HCT116 (cell line): Measurements from ENCODE around the gene ANAPC5. TPM values are rescaled to one million over a fixed set of nuclear protein-coding genes. Genes with fewer than 3 reads are reported as not detected.

ENCODE experiments used
- ATAC-seq: fragments of 200-7000 bp; cut with Tn5 transposase; 2 replicates; pipeline ENCODE4 v1.9.1; 2020; ENCODE audit warnings: mild to moderate bottlenecking, moderate library complexity
- BruUV-seq: library from RNA; stranded (reverse); fragments of 400-500 nt; replicated peaks from 2 replicates; lab custom pipeline; 2021; lab: Mats Ljungman, UMichigan
- CTCF ChIA-PET: fragments of 300-600 bp; sonication (Branson Sonifier 250); formaldehyde crosslinking; loops from one replicate; lab custom pipeline; 2021; ENCODE audit warnings: antibody characterized with exemption; lab: Charles Lee
- POLR2A ChIA-PET: fragments of 300-600, 350-600 bp; sonication (Branson Sonifier 250); formaldehyde crosslinking; loops from one replicate; lab custom pipeline; 2021; ENCODE audit warnings: antibody characterized with exemption; lab: Charles Lee
- RAD21 ChIA-PET, 2 experiments: fragments of 300-600 bp; sonication (Branson Sonifier 250); formaldehyde crosslinking; loops; one replicate each; lab custom pipeline; 2023; ENCODE audit warnings: low total read pairs in 2 of 2; ENCODE audit not compliant: uncharacterized antibody in 2 of 2, unreplicated experiment in 2 of 2, low non-redundant PET in 1 of 2; lab: Charles Lee
- DNase-seq: peaks from one replicate; pipeline ENCODE4 v3.0.0-alpha.2; 2010; ENCODE audit warnings: low read depth, low spot score
- H2AFZ ChIP-seq: fragments of 200-600 bp; shearing (Covaris generic), sonication (generic); 2 replicates; pipeline ENCODE4 v1.6.1; 2017; ENCODE audit warnings: low read depth, mixed run types, mixed read lengths, antibody characterized with exemption, low read length; ENCODE audit not compliant: poor library complexity, severe bottlenecking
- H3K27ac ChIP-seq: 2 replicates; pipeline ENCODE4 v1.5.1; 2012; ENCODE audit warnings: low read depth, low read length
- H3K27me3 ChIP-seq: fragments of 200-600 bp; sonication (generic); 2 replicates; pipeline ENCODE4 v1.6.1; 2016; ENCODE audit warnings: mixed run types, low read length, mixed read lengths; ENCODE audit not compliant: insufficient read depth
- H3K36me3 ChIP-seq, 2 experiments: fragments of 200-500 bp in 1 of 2; fragments of 200-600 bp in 1 of 2; sonication (Bioruptor generic) in 1 of 2; sonication (generic) in 1 of 2; 2 replicates each; pipeline versions ENCODE4 v1.5.1 to v1.6.1; 2014 to 2016; ENCODE audit warnings: low read length in 2 of 2, inconsistent platforms in 1 of 2, mixed read lengths in 1 of 2, mixed run types in 1 of 2; ENCODE audit not compliant: insufficient read depth in 2 of 2, control insufficient read depth in 1 of 2
- H3K4me1 ChIP-seq, 2 experiments: fragments of 200-600 bp in 1 of 2; sonication (generic) in 1 of 2; 2 replicates each; pipeline versions ENCODE4 v1.5.1 to v1.6.1; 2012 to 2017; ENCODE audit warnings: low read length in 2 of 2, inconsistent platforms in 1 of 2, mild to moderate bottlenecking in 1 of 2, mixed read lengths in 1 of 2, mixed run types in 1 of 2, moderate library complexity in 1 of 2; ENCODE audit not compliant: insufficient read depth in 2 of 2, control insufficient read depth in 1 of 2
- H3K4me2 ChIP-seq: fragments of 200-600 bp; sonication (generic); 2 replicates; pipeline ENCODE4 v1.6.1; 2017; ENCODE audit warnings: mixed run types, low read length, mixed read lengths
- H3K4me3 ChIP-seq, 2 experiments: fragments of 200-600 bp in 1 of 2; sonication (generic) in 1 of 2; replicated peaks in 1 of 2; 2 replicates each; pipeline ENCODE4 v1.5.1; 2011 to 2016; ENCODE audit warnings: low read length in 2 of 2, control low read depth in 1 of 2, low read depth in 1 of 2, mild to moderate bottlenecking in 1 of 2, mixed read lengths in 1 of 2, mixed run types in 1 of 2
- H3K79me2 ChIP-seq: fragments of 200-600 bp; sonication (generic); 2 replicates; pipeline ENCODE4 v1.6.1; 2017; ENCODE audit warnings: mild to moderate bottlenecking, mixed run types, low read length, moderate library complexity, mixed read lengths; ENCODE audit not compliant: insufficient read depth
- H3K9ac ChIP-seq: fragments of 200-600 bp; sonication (generic); 2 replicates; pipeline ENCODE4 v1.6.1; 2016; ENCODE audit warnings: low read length, mixed read lengths
- H3K9me2 ChIP-seq: fragments of 200-600 bp; sonication (generic), shearing (Covaris generic); 2 replicates; pipeline ENCODE4 v1.6.1; 2017; ENCODE audit warnings: mixed run types, mild to moderate bottlenecking, moderate library complexity; ENCODE audit not compliant: insufficient read depth
- H3K9me3 ChIP-seq, 2 experiments: fragments of 200-500 bp in 1 of 2; fragments of 200-600 bp in 1 of 2; sonication (Bioruptor generic) in 1 of 2; sonication (generic) in 1 of 2; 2 replicates each; pipeline ENCODE4 v1.6.1; 2014 to 2017; ENCODE audit warnings: low read length in 2 of 2, mixed read lengths in 2 of 2, inconsistent platforms in 1 of 2, low read depth in 1 of 2, mild to moderate bottlenecking in 1 of 2, mixed run types in 1 of 2, moderate library complexity in 1 of 2; ENCODE audit not compliant: control insufficient read depth in 1 of 2, insufficient read depth in 1 of 2
- H4K20me1 ChIP-seq: fragments of 200-600 bp; sonication (generic), shearing (Covaris generic); 2 replicates; pipeline ENCODE4 v1.6.1; 2017; ENCODE audit warnings: mixed run types, mild to moderate bottlenecking, moderate library complexity; ENCODE audit not compliant: insufficient read depth
- CBX3 ChIP-seq: IDR thresholded peaks from 2 replicates; pipeline ENCODE4 v1.6.1; 2012; ENCODE audit warnings: low read depth
- CEBPB ChIP-seq: IDR thresholded peaks from 2 replicates; pipeline ENCODE4 v1.6.1; 2012; ENCODE audit warnings: low read depth
- EZH2 ChIP-seq: fragments of 200-600 bp; sonication (generic); IDR thresholded peaks from 2 replicates; pipeline ENCODE4 v1.6.1; 2017; ENCODE audit warnings: antibody characterized with exemption, mixed run types
- EZH2phosphoT487 ChIP-seq: fragments of 200-600 bp; IDR thresholded peaks from 2 replicates; pipeline ENCODE4 v1.6.1; 2018; ENCODE audit warnings: antibody characterized with exemption, borderline replicate concordance
- FOSL1 ChIP-seq: IDR thresholded peaks from 2 replicates; pipeline ENCODE4 v1.6.1; 2012; ENCODE audit warnings: low read depth
- JUND ChIP-seq: IDR thresholded peaks from 2 replicates; pipeline ENCODE4 v1.6.1; 2012
- MAX ChIP-seq: IDR thresholded peaks from 2 replicates; pipeline ENCODE4 v1.6.1; 2012
- POLR2AphosphoS5 ChIP-seq: IDR thresholded peaks from 2 replicates; pipeline ENCODE4 v1.6.1; 2011; ENCODE audit warnings: mild to moderate bottlenecking, low read depth, low read length, moderate library complexity
- SP1 ChIP-seq: IDR thresholded peaks from 2 replicates; pipeline ENCODE4 v1.6.1; 2012; ENCODE audit warnings: low read depth
- SRF ChIP-seq: IDR thresholded peaks from 2 replicates; pipeline ENCODE4 v1.6.1; 2012; ENCODE audit warnings: low read depth
- TCF7L2 ChIP-seq: IDR thresholded peaks from 2 replicates; pipeline ENCODE4 v1.7.0; 2011; ENCODE audit warnings: borderline replicate concordance, inconsistent platforms; ENCODE audit not compliant: insufficient read depth, insufficient read length; ENCODE audit errors: extremely low read depth
- intact Hi-C: fragments of 100-400 bp; cut with micrococcal nuclease; formaldehyde crosslinking; loops from 2 replicates; pipeline ENCODE4 v1.10.0; 2022
- total RNA-seq: library from RNA; stranded (reverse); gene quantifications from one replicate; pipeline ENCODE4 v1.2.1, GENCODE V29; 2021; ENCODE audit not compliant: unreplicated experiment
- TF ChIP-seq, protein P1 (sequence below): IDR thresholded peaks from 2 replicates; pipeline ENCODE4 v1.6.1; 2012; ENCODE audit warnings: low read depth

The ANAPC5 gene
- total RNA-seq, 1 experiment from 2014 or later: 112 TPM

DNA sequence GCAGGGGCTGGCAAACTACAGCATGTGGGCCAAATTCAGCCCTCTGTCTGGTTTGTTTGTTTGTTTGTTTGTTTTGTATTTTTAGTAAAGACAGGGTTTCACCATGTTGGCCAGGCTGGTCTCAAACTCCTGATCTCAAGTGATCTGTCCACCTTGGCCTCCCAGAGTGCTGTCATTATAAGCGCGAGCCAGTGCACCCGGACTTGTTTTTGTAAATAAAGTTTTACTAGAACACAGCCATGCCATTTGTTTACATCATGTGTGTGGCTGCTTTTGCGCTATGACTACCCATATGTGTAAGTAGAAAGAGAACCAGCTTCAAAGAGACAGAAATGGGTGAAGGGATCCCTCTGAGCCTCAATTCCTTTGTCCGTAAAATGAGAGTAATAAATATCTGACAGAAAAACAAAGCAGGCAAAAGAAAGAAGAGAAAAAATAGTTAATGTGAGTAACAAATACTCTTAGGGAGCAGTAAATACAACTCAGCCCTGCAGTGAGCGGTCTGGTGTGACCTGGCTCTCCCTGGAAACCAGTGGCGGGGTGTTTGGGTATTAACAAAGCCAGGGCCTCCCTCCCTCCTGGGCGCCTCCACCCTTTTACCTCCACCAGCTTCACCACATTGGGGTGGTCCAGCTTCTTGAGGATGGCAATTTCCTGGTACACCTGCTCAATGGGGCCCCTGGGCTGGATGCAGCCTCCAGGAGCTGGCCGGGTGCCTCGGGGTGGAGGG lies 88.8 kb downstream of the ANAPC5 start:
- Histone ChIP-seq H3K36me3 (peaks cover 21 to 25% of the 10 kb centered on the region in 2 experiments; a peak in 3 of 4 replicates), H2AFZ (no peak overlapping the region), H3K9me3 (no peaks in the 10 kb centered on the region), H3K4me3 (no peak overlapping the region), H3K4me1 (no peaks in the 10 kb centered on the region), H3K9me2 (no peaks in the 10 kb centered on the region), H3K27ac (no peak overlapping the region), H4K20me1 (no peaks in the 10 kb centered on the region), H3K27me3 (no peaks in the 10 kb centered on the region), H3K9ac (no peak overlapping the region), H3K4me2 (no peak overlapping the region), H3K79me2 (no peaks in the 10 kb centered on the region)
- DNase-seq (no peak), ATAC-seq (no peak)
- ChIA-PET POLR2A (no interaction called here), RAD21 (no interaction called here), CTCF (no interaction called here)
- BruUV-seq: no TSS peak
- intact Hi-C loops: no loop called here
- TF ChIP-seq CEBPB (no peak), SRF (no peak), POLR2AphosphoS5 (no peak), JUND (no peak), MAX (no peak), SP1 (no peak), EZH2 (no peak), TCF7L2 (no peak), EZH2phosphoT487 (no peak), CBX3 (no peak), FOSL1 (no peak)
- TF ChIP-seq, protein P1, sequence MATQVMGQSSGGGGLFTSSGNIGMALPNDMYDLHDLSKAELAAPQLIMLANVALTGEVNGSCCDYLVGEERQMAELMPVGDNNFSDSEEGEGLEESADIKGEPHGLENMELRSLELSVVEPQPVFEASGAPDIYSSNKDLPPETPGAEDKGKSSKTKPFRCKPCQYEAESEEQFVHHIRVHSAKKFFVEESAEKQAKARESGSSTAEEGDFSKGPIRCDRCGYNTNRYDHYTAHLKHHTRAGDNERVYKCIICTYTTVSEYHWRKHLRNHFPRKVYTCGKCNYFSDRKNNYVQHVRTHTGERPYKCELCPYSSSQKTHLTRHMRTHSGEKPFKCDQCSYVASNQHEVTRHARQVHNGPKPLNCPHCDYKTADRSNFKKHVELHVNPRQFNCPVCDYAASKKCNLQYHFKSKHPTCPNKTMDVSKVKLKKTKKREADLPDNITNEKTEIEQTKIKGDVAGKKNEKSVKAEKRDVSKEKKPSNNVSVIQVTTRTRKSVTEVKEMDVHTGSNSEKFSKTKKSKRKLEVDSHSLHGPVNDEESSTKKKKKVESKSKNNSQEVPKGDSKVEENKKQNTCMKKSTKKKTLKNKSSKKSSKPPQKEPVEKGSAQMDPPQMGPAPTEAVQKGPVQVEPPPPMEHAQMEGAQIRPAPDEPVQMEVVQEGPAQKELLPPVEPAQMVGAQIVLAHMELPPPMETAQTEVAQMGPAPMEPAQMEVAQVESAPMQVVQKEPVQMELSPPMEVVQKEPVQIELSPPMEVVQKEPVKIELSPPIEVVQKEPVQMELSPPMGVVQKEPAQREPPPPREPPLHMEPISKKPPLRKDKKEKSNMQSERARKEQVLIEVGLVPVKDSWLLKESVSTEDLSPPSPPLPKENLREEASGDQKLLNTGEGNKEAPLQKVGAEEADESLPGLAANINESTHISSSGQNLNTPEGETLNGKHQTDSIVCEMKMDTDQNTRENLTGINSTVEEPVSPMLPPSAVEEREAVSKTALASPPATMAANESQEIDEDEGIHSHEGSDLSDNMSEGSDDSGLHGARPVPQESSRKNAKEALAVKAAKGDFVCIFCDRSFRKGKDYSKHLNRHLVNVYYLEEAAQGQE: no peak
